Chondrocyte (in vitro differentiated cells): ENCODE measurements around the gene NUB1. TPM values are rescaled to one million over a fixed set of nuclear protein-coding genes. Genes with fewer than 3 reads are reported as not detected.
A peak's percentile ranks its signal among the peaks of the same experiment; 100 is the strongest.

Experiments used
- DNase-seq: peaks from one replicate; pipeline ENCODE4 v3.0.0; 2021; ENCODE audit warnings: mixed read lengths, low spot score
- H3K27ac Mint-ChIP-seq: one replicate; pipeline ENCODE4 v1.8.0; 2021; ENCODE audit warnings: mild to moderate bottlenecking, moderate library complexity, mixed read lengths; ENCODE audit not compliant: unreplicated experiment
- H3K27me3 Mint-ChIP-seq: 2 replicates; pipeline ENCODE4 v1.8.0; 2021; ENCODE audit warnings: low read depth, mixed read lengths
- H3K36me3 Mint-ChIP-seq: 2 replicates; pipeline ENCODE4 v1.8.0; 2021; ENCODE audit warnings: low read depth, mixed read lengths
- H3K4me1 Mint-ChIP-seq: 2 replicates; pipeline ENCODE4 v1.8.0; 2021; ENCODE audit warnings: low read depth, mild to moderate bottlenecking, mixed read lengths
- H3K4me3 Mint-ChIP-seq: one replicate; pipeline ENCODE4 v1.8.0; 2021; ENCODE audit warnings: mild to moderate bottlenecking, moderate library complexity, mixed read lengths; ENCODE audit not compliant: unreplicated experiment
- H3K9me3 Mint-ChIP-seq: 2 replicates; pipeline ENCODE4 v1.8.0; 2021; ENCODE audit warnings: low read depth, mixed read lengths
- CTCF ChIP-seq: fragments of 200-600 bp; sonication (generic); IDR thresholded peaks from 2 replicates; pipeline ENCODE4 v1.5.0; 2021; ENCODE audit warnings: antibody characterized with exemption, mild to moderate bottlenecking, moderate library complexity
- total RNA-seq: library from RNA; stranded (reverse); gene quantifications from 3 replicates; pipeline ENCODE4 v1.2.1, GENCODE V29; 2021

Gene NUB1
- total RNA-seq, 1 donor from 2014 or later: 50.3 TPM

GRCh38 chr7:151382079-151382885, 40.7 kb downstream of the NUB1 start:
- no peak for TF ChIP-seq CTCF
- no peaks in the 10 kb centered on the region for H3K9me3 Mint-ChIP-seq
- DNase-seq: peak; percentile 88
- peaks cover 7% of the 10 kb centered on the region for H3K4me1 Mint-ChIP-seq
- peaks cover 10% of the 10 kb centered on the region for H3K36me3 Mint-ChIP-seq
- H3K27ac Mint-ChIP-seq: no peak overlapping the region
- H3K27me3 Mint-ChIP-seq: peaks cover 26% of the 10 kb centered on the region
- H3K4me3 Mint-ChIP-seq: no peak overlapping the region

GRCh38 chr7:151383638-151384351, 42.2 kb downstream of the NUB1 start:
- DNase-seq: peak; percentile 75
- Mint-ChIP-seq H3K4me1 (peaks cover 7% of the 10 kb centered on the region), H3K36me3 (no peaks in the 10 kb centered on the region), H3K4me3 (no peak overlapping the region), H3K27ac (no peak overlapping the region), H3K27me3 (peaks cover 28% of the 10 kb centered on the region), H3K9me3 (no peaks in the 10 kb centered on the region)
- TF ChIP-seq CTCF: no peak

GRCh38 chr7:151384352-151384697, 42.7 kb downstream of the NUB1 start:
- no peak overlapping the region for H3K27ac Mint-ChIP-seq

GRCh38 chr7:151384776-151385625, 43.4 kb downstream of the NUB1 start:
- Mint-ChIP-seq H3K27me3 (peaks cover 34% of the 10 kb centered on the region), H3K9me3 (no peaks in the 10 kb centered on the region), H3K4me3 (no peak overlapping the region), H3K27ac (no peak overlapping the region), H3K4me1 (peaks cover 7% of the 10 kb centered on the region), H3K36me3 (no peaks in the 10 kb centered on the region)
- TF ChIP-seq CTCF: no peak
- peak; percentile 92 for DNase-seq

More at GRCh38 chr7:151384352-151384697, 42.7 kb downstream of the NUB1 start:
- Mint-ChIP-seq H3K27me3 (peaks cover 28% of the 10 kb centered on the region), H3K4me1 (peaks cover 7% of the 10 kb centered on the region), H3K9me3 (no peaks in the 10 kb centered on the region), H3K36me3 (no peaks in the 10 kb centered on the region), H3K4me3 (no peak overlapping the region)
- DNase-seq: no peak
- TF ChIP-seq CTCF: no peak
